Right renal pelvis (tissue), 4 donors: ENCODE measurements around the gene UNK. TPM values are rescaled to one million over a fixed set of nuclear protein-coding genes. Genes with fewer than 3 reads are reported as not detected.
"Not testable (repeated sequence)": the region's sequence is repeated elsewhere in the genome, so short reads cannot be mapped to it uniquely, and the experiment has no call there.

Experiments used
- DNase-seq, 4 donors: peaks; one replicate each; pipeline ENCODE4 v3.0.0-alpha.2; 2013; ENCODE audit warnings: low read depth in 4 of 4, low spot score in 3 of 4, missing footprints in 1 of 4
- polyA plus RNA-seq, 4 donors: library from polyadenylated mRNA; unstranded; fragments of 120-200 nt; gene quantifications; one replicate each; pipeline ENCODE4 v1.2.1, GENCODE V29; 2013; ENCODE audit not compliant: insufficient read length in 4 of 4

Gene UNK
- polyA plus RNA-seq, 4 donors = 34.5 to 39.2 (median 35.8) TPM

GRCh38 chr17:75753514-75754377, 30.9 kb upstream of the UNK start:
- DNase-seq = no peak

- DNase-seq = no peak
Measured at GRCh38 chr17:75754378-75755204, 30.0 kb upstream of the UNK start.

- no peak for DNase-seq
Measured at GRCh38 chr17:75755205-75755901, 29.3 kb upstream of the UNK start.

GRCh38 chr17:75755990-75756389, 28.6 kb upstream of the UNK start:
- DNase-seq = no peak

- DNase-seq = no peak
Measured at GRCh38 chr17:75756451-75757085, 28.0 kb upstream of the UNK start.

GRCh38 chr17:75757086-75757681, 27.4 kb upstream of the UNK start:
- DNase-seq = no peak

GRCh38 chr17:75758131-75758905, 26.3 kb upstream of the UNK start:
- DNase-seq = no peak

- DNase-seq = no peak
Measured at GRCh38 chr17:75759457-75759856, 25.1 kb upstream of the UNK start.

GRCh38 chr17:75759978-75760640, 24.5 kb upstream of the UNK start:
- DNase-seq = not testable (repeated sequence)

GRCh38 chr17:75762513-75763268, 21.9 kb upstream of the UNK start:
- no peak for DNase-seq

- no peak for DNase-seq
Measured at GRCh38 chr17:75763269-75763607, 21.4 kb upstream of the UNK start.

GRCh38 chr17:75763613-75764416, 20.8 kb upstream of the UNK start:
- DNase-seq = no peak

GRCh38 chr17:75764417-75764710, 20.2 kb upstream of the UNK start:
- no peak for DNase-seq

GRCh38 chr17:75764711-75765421, 19.7 kb upstream of the UNK start, which contains the start of gene GALK1:
Gene GALK1 (minus strand): TSS chr17:75765192. CDS start chr17:75765136, 56 bp downstream.
- no peak for DNase-seq

- DNase-seq = no peak
Measured at GRCh38 chr17:75765981-75766380, 18.6 kb upstream of the UNK start.

GRCh38 chr17:75767881-75768280, 16.7 kb upstream of the UNK start:
- no peak for DNase-seq

GRCh38 chr17:75769536-75769935, 15.1 kb upstream of the UNK start:
- DNase-seq = no peak
